Stimulated activated naive CD8-positive, alpha-beta T cell treated with anti-CD3 and anti-CD28 coated beads, Interleukin-15, Interleukin-2, amounts not matched to agents 100 ng/mL and 50 ng/mL, for 24 hours (primary cell): Measurements from ENCODE around the gene ELFN2.

Experiments used
- H3K27ac Mint-ChIP-seq: one replicate; pipeline ENCODE4 v1.8.0; 2021; ENCODE audit warnings: mild to moderate bottlenecking, mixed read lengths
- H3K27me3 Mint-ChIP-seq: one replicate; pipeline ENCODE4 v1.8.0; 2021; ENCODE audit warnings: mixed read lengths
- H3K36me3 Mint-ChIP-seq: one replicate; pipeline ENCODE4 v1.8.0; 2021; ENCODE audit warnings: low read depth, mixed read lengths
- H3K4me1 Mint-ChIP-seq: one replicate; pipeline ENCODE4 v1.8.0; 2021; ENCODE audit warnings: low read depth, mixed read lengths
- H3K4me3 Mint-ChIP-seq: one replicate; pipeline ENCODE4 v1.8.0; 2021; ENCODE audit warnings: mild to moderate bottlenecking, mixed read lengths
- H3K9me3 Mint-ChIP-seq: one replicate; pipeline ENCODE4 v1.8.0; 2021; ENCODE audit warnings: mixed read lengths

The ELFN2 gene

GRCh38 chr22:37377138-37377537 lies 50.1 kb downstream of the ELFN2 start:
- Mint-ChIP-seq H3K9me3 (no peaks in the 10 kb centered on the region), H3K4me1 (no peaks in the 10 kb centered on the region), H3K27ac (no peak overlapping the region), H3K4me3 (no peak overlapping the region), H3K27me3 (peaks cover 12% of the 10 kb centered on the region), H3K36me3 (no peaks in the 10 kb centered on the region)

- Mint-ChIP-seq H3K36me3 (no peaks in the 10 kb centered on the region), H3K4me3 (no peak overlapping the region), H3K27me3 (peaks cover 12% of the 10 kb centered on the region), H3K9me3 (no peaks in the 10 kb centered on the region), H3K4me1 (no peaks in the 10 kb centered on the region), H3K27ac (no peak overlapping the region)
Observed at GRCh38 chr22:37376643-37377042, 50.6 kb downstream of the ELFN2 start.

DNA sequence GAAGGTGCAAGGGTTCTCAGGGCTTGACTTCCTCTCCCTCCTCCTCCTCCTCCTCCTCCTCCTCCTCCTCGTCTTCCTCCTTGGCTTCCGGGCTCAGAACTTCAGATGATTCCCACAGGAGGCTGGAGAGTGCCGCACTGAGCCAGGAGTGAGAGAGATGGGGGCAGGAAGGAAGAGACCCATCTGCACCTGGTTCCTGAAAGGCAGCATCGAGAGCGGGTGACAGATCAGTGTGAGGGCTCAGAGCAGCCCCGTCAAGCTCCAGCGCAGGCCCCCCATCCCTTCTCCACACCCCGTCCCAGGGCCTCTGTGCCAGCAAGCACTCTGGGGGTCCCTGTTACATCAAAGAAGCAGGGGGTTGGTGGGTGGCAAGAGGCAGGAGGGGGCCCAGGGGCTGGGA lies 51.5 kb downstream of the ELFN2 start:
- no peaks in the 10 kb centered on the region for H3K36me3 Mint-ChIP-seq
- H3K4me3 Mint-ChIP-seq = no peak overlapping the region
- H3K27me3 Mint-ChIP-seq = peaks cover 12% of the 10 kb centered on the region
- H3K4me1 Mint-ChIP-seq = no peaks in the 10 kb centered on the region
- no peaks in the 10 kb centered on the region for H3K9me3 Mint-ChIP-seq
- H3K27ac Mint-ChIP-seq = no peak overlapping the region

DNA sequence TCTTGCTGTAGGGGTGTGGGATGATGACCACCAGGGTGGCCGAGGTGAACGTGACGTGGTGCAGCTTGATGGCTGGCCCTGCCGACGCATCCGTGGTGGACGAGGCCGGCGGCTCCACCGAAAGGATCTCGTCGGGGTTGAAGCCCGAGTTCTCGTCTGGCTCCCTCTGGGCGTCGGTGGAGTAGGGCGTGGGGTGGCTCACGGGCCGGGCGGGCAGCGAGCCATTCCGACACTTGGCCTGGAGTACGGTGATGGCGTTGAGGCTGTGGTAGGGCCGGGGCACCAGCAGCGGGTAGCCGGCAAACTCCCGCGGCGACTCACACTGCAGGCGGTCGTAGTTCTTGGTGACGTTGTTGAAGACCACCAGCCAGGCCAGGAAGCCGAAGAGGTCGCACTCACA lies 52.7 kb downstream of the ELFN2 start:
- H3K4me1 Mint-ChIP-seq = no peaks in the 10 kb centered on the region
- H3K9me3 Mint-ChIP-seq = no peaks in the 10 kb centered on the region
- H3K36me3 Mint-ChIP-seq = no peaks in the 10 kb centered on the region
- H3K27me3 Mint-ChIP-seq = peaks cover 12% of the 10 kb centered on the region
- H3K4me3 Mint-ChIP-seq = no peak overlapping the region
- no peak overlapping the region for H3K27ac Mint-ChIP-seq

DNA sequence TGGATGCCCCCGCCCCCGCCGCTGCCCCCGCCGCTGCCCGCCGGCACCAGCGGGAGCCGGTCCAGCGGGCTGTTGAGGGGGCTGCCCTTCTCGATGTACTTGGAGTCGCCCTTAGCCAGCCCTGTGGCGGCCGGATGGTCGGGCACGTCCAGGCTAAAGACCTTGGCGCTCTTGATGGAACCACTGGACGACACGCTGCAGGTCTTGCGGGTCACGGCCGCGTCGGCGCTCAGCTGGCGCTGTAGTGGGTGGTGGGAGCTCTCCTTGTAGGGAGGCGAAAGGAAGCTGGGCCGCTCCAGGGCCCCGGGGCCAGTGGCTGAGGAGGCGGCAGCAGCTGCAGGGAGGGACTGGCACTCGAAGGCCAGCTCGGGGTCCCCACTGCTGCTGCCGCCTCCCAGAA lies 53.8 kb downstream of the ELFN2 start:
- peaks cover 7% of the 10 kb centered on the region for H3K27me3 Mint-ChIP-seq

DNA sequence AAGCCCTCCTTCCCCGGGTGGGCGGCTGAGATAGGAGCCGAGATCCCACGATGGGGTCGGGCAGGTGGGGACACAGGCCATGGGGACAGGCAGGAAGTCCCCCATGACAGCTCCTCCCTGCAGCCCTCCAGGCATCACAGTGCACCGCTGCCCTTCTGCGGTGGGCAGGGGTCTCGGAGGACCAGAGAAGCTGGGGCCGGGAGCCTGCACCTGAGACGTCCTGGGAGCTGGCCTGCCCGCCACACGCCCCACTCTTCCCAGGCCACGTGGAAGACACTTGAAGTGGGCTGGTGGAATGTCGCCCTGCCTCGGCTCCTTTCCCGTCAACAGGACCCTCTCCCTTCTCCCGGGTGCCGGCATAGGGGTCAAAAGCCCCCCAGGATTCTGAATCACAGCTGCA lies 55.4 kb downstream of the ELFN2 start:
- Mint-ChIP-seq H3K36me3 (no peaks in the 10 kb centered on the region), H3K27me3 (peaks cover 7% of the 10 kb centered on the region), H3K27ac (no peak overlapping the region), H3K4me3 (no peak overlapping the region), H3K4me1 (no peaks in the 10 kb centered on the region), H3K9me3 (no peaks in the 10 kb centered on the region)

More for the DNA sequence above, 53.8 kb downstream of the ELFN2 start:
- Mint-ChIP-seq H3K4me3 (no peak overlapping the region), H3K9me3 (no peaks in the 10 kb centered on the region), H3K27ac (no peak overlapping the region), H3K4me1 (no peaks in the 10 kb centered on the region), H3K36me3 (no peaks in the 10 kb centered on the region)

DNA sequence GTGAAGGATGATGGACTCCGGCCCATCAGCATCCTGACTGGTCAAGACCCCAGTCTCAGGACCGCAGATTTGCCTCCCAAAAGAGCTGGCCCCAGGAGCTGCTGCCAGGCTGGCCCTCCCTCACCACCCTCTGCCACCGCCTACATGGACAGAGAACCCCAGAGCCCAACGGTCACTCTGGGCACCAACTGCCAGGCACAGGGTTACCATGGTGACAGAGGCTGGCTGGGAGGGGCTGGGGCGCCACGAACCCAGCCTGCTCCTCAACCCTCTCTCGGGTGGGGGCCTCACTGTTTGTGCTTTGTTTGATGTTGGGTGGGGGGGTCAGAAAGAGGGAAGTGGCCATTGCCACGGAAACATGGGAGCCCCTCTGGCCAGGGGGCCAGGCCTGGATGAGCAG lies 55.8 kb downstream of the ELFN2 start:
- Mint-ChIP-seq H3K4me3 (no peak overlapping the region), H3K9me3 (no peaks in the 10 kb centered on the region), H3K36me3 (no peaks in the 10 kb centered on the region), H3K27ac (no peak overlapping the region), H3K4me1 (no peaks in the 10 kb centered on the region), H3K27me3 (peaks cover 4% of the 10 kb centered on the region)

GRCh38 chr22:37370306-37370979 lies 56.8 kb downstream of the ELFN2 start:
- Mint-ChIP-seq H3K4me3 (no peak overlapping the region), H3K4me1 (no peaks in the 10 kb centered on the region)

DNA sequence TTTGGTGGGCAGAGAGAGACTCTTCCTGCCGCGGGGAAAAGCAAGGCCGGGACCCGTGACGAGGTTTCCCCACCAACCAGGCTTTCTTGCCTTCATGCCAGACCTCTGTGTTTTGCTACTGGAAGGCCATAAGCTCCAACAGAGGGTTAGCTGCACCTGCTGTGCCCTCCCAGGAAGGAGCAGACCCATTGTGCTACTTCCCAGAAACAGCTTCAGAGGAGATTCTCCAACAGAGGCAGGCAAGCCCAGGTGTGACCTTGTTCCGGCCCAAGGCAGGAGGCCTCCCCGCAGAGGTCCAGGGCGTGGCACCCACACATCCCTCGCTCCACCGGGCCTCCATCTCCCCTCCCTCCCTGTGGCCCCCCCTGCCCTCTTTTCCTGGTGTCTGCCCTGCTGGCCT lies 57.8 kb downstream of the ELFN2 start:
- no peak overlapping the region for H3K27ac Mint-ChIP-seq
- H3K4me1 Mint-ChIP-seq = no peaks in the 10 kb centered on the region
- H3K36me3 Mint-ChIP-seq = no peaks in the 10 kb centered on the region
- no peaks in the 10 kb centered on the region for H3K27me3 Mint-ChIP-seq
- H3K4me3 Mint-ChIP-seq = no peak overlapping the region
- H3K9me3 Mint-ChIP-seq = no peaks in the 10 kb centered on the region

More at GRCh38 chr22:37370306-37370979, 56.8 kb downstream of the ELFN2 start:
- Mint-ChIP-seq H3K9me3 (no peaks in the 10 kb centered on the region), H3K36me3 (no peaks in the 10 kb centered on the region), H3K27me3 (no peaks in the 10 kb centered on the region), H3K27ac (no peak overlapping the region)

DNA sequence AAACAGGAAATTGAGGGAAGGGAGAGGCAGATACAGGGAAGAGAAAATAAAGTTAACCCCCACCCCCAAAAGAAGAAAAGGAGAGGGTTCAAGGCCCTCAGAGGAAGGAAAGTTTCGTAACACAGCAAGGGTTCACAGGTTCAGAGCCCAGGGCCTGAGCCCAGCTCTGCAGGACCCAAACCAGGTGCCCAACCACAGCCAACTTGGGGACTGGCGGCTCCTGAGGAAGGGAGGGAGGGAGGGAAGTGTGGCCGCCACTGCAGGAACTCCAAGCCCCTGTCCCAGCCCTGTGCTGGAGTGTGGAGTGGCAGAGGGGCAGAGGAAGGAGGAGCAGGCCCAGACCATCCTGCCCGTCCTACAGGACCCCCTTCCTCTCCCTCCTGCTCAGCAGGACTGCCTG lies 59.2 kb downstream of the ELFN2 start:
- Mint-ChIP-seq H3K27ac (no peak overlapping the region), H3K27me3 (no peaks in the 10 kb centered on the region), H3K9me3 (no peaks in the 10 kb centered on the region), H3K4me3 (no peak overlapping the region), H3K36me3 (no peaks in the 10 kb centered on the region), H3K4me1 (no peaks in the 10 kb centered on the region)

GRCh38 chr22:37366601-37367000 lies 60.7 kb downstream of the ELFN2 start:
- Mint-ChIP-seq H3K4me1 (no peaks in the 10 kb centered on the region), H3K27ac (no peak overlapping the region), H3K36me3 (no peaks in the 10 kb centered on the region), H3K27me3 (no peaks in the 10 kb centered on the region), H3K4me3 (no peak overlapping the region), H3K9me3 (no peaks in the 10 kb centered on the region)

DNA sequence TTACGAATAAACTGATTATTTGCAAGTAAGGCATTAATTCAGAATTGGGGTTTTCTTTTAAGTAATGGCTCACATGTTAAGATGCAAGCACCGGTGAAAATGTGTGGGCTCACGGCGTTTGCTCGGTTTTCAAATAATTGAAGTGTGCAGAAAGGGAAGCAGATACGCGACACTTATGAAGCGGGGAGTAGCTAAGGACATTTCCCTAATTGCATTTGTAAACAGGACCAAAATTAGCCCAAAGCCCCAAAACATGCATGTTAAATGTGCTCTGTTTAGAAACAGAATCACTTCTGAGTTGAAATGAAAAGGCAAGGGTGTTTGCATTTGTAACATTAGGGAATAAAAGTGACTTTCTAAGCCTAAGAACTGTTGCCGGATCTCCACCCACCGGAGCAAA lies 61.3 kb downstream of the ELFN2 start:
- Mint-ChIP-seq H3K4me3 (no peak overlapping the region), H3K36me3 (no peaks in the 10 kb centered on the region), H3K9me3 (no peaks in the 10 kb centered on the region), H3K4me1 (no peaks in the 10 kb centered on the region), H3K27ac (no peak overlapping the region), H3K27me3 (no peaks in the 10 kb centered on the region)

DNA sequence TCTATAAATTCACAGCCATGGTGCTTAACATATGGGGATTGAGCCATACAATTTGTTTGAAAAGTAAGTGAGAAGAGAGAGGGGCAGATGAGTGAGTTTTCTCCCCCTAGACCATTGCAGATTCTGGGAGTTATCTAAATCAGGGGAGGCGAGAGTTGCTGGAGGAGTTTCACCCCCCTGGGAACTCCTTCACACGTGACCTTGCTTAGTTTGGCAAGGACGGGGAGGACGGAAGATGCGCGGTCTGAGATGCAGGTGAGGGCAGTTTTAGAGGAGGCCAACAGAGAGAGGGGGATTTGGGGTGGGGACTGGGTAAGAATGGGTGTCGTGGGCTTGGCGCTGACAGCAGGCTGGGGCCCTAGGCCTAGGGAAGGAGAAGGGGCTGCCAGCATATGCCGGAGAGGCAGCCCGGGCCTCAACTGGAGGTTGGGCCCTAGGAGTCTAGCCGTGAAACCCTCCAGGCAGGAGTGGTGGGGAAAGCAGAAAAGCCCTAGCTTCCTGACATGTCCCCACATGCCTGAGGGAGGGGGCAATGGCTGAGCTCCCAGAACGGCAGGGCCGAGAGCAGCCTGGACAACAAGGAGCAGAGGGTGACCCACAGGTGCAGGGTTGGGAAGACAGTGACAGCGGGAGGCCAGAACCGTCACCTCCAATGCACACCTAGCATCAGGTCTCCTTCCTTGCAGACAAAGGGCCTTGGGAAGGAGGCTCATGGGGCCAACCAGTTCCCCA lies 63.9 kb downstream of the ELFN2 start:
- no peaks in the 10 kb centered on the region for H3K4me1 Mint-ChIP-seq
- H3K9me3 Mint-ChIP-seq = no peaks in the 10 kb centered on the region
- H3K27me3 Mint-ChIP-seq = no peaks in the 10 kb centered on the region
- no peaks in the 10 kb centered on the region for H3K36me3 Mint-ChIP-seq
- H3K4me3 Mint-ChIP-seq = no peak overlapping the region
- no peak overlapping the region for H3K27ac Mint-ChIP-seq

DNA sequence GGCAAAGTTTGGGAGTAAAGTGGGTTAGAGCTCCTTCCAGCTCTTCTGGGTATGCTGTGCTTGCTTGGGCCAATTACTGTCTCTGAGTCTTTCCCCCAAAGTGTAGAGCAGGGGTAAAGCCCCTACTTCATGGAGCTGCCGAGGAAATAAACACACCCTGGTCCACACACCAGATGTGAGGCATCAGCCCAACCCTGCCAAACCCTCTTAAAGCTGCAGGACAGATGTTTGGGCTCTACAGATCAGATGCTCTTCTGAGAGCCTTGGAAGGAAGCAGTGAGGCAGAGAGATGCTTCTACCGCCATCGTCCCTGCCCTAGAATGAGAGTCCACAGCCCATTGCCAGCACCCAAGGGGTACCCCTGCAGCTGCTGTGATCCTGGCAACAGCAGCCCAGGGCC lies 64.7 kb downstream of the ELFN2 start:
- Mint-ChIP-seq H3K4me3 (no peak overlapping the region), H3K27ac (no peak overlapping the region), H3K27me3 (no peaks in the 10 kb centered on the region)

GRCh38 chr22:37358917-37359316 lies 68.4 kb downstream of the ELFN2 start:
- Mint-ChIP-seq H3K36me3 (no peaks in the 10 kb centered on the region), H3K4me3 (no peak overlapping the region), H3K27me3 (no peaks in the 10 kb centered on the region), H3K4me1 (no peaks in the 10 kb centered on the region), H3K27ac (no peak overlapping the region), H3K9me3 (no peaks in the 10 kb centered on the region)

More for the DNA sequence above, 64.7 kb downstream of the ELFN2 start:
- H3K36me3 Mint-ChIP-seq = no peaks in the 10 kb centered on the region
- no peaks in the 10 kb centered on the region for H3K4me1 Mint-ChIP-seq
- H3K9me3 Mint-ChIP-seq = no peaks in the 10 kb centered on the region

DNA sequence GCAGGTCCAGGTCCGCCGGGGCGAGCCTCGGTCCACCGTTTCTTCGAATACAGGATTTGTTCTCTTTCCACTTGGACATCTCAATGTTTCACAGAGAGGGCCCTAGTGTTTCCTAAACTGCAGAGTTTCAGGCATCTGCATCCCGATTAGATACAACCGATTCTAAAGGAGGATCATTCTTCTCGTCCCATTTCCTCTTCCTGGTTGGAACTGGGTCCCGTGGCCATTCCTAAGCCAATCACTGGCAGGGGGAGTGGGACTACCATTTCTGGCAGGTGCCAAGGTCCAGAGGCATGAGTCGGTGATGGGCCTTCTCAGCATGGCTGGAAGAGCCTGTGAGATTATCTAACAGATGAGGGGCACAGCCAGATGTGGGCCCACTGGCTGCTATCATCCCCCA lies 68.9 kb downstream of the ELFN2 start:
- no peaks in the 10 kb centered on the region for H3K9me3 Mint-ChIP-seq

More for the DNA sequence above, 68.9 kb downstream of the ELFN2 start:
- Mint-ChIP-seq H3K27me3 (no peaks in the 10 kb centered on the region), H3K4me3 (no peak overlapping the region), H3K4me1 (no peaks in the 10 kb centered on the region), H3K36me3 (no peaks in the 10 kb centered on the region), H3K27ac (no peak overlapping the region)
